HepG2 (cell line): ENCODE data around the gene LRRC73. TPM values are rescaled to one million over a fixed set of nuclear protein-coding genes. Genes with fewer than 3 reads are reported as not detected.

Experiments
- ATAC-seq: fragments of 200-7000 bp; cut with Tn5 transposase; 3 replicates; pipeline ENCODE4 v1.9.1; 2020; ENCODE audit warnings: mild to moderate bottlenecking, moderate library complexity
- BruUV-seq: library from RNA; stranded (reverse); fragments of 400-500 nt; replicated peaks from 2 replicates; lab custom pipeline; 2021; lab: Mats Ljungman, UMichigan
- CTCF ChIA-PET: fragments of 300-600 bp; formaldehyde crosslinking; extraction: SDS; loops from one replicate; lab custom pipeline; 2021; ENCODE audit warnings: low total read pairs, inconsistent platforms, low intra/inter-chr PET ratio; lab: Yijun Ruan, JAX
- POLR2A ChIA-PET: fragments of 350-600 bp; sonication (Branson Sonifier 250); formaldehyde crosslinking; loops from one replicate; lab custom pipeline; 2020; ENCODE audit warnings: antibody characterized with exemption, inconsistent platforms; lab: Yijun Ruan, JAX
- DNase-seq: peaks from one replicate; pipeline ENCODE4 v3.0.0-alpha.2; 2015; ENCODE audit warnings: low spot score
- FAIRE-seq: peaks from 3 replicates; lab custom pipeline; 2011; peaks lifted over from hg19 to GRCh38; lab: Jason Lieb, UNC
- H2AFZ ChIP-seq: one replicate; pipeline ENCODE4 v1.6.1; 2011; ENCODE audit warnings: low read length, inconsistent platforms
- H3K27ac ChIP-seq: fragments of 300-600 bp; 3 replicates; pipeline ENCODE4 v1.8.0; 2011; ENCODE audit warnings: mixed run types, mild to moderate bottlenecking, mixed read lengths, low read length, inconsistent platforms; ENCODE audit not compliant: insufficient read depth; ENCODE audit errors: extremely low read length
- H3K27me3 ChIP-seq, 2 experiments: fragments of 200-600 bp in 1 of 2; 2 replicates in 1 of 2; 3 replicates in 1 of 2; pipeline versions ENCODE4 v1.6.0 to v1.8.0; 2011; ENCODE audit warnings: low read length in 2 of 2, mild to moderate bottlenecking in 2 of 2, moderate library complexity in 2 of 2, inconsistent platforms in 1 of 2; ENCODE audit not compliant: insufficient read depth in 2 of 2, control insufficient read depth in 1 of 2
- H3K36me3 ChIP-seq, 2 experiments: fragments of 200-600 bp in 1 of 2; replicated peaks in 1 of 2; 2 replicates in 1 of 2; 3 replicates in 1 of 2; pipeline versions ENCODE4 v1.5.1 to v1.8.0; 2011; ENCODE audit warnings: low read length in 2 of 2, inconsistent platforms in 1 of 2; ENCODE audit not compliant: insufficient read depth in 2 of 2, control insufficient read depth in 1 of 2
- H3K4me1 ChIP-seq: 2 replicates; pipeline ENCODE4 v1.5.1; 2012; ENCODE audit warnings: low read length, inconsistent platforms; ENCODE audit not compliant: insufficient read depth
- H3K4me2 ChIP-seq: 2 replicates; pipeline ENCODE4 v1.6.0; 2011; ENCODE audit warnings: low read depth, low read length, inconsistent platforms
- H3K4me3 ChIP-seq, 3 experiments: fragments of 200-600 bp in 1 of 3; sonication (generic), shearing (Covaris generic) in 1 of 3; replicated peaks in 1 of 3; 2 replicates each; pipeline ENCODE4 v1.5.1; 2011 to 2016; ENCODE audit warnings: low read length in 3 of 3, inconsistent platforms in 2 of 3, low read depth in 2 of 3, mild to moderate bottlenecking in 2 of 3, control low read depth in 1 of 3, mixed read lengths in 1 of 3; ENCODE audit not compliant: insufficient read depth in 1 of 3
- H3K79me2 ChIP-seq: one replicate; pipeline ENCODE4 v1.6.1; 2011; ENCODE audit warnings: low read length, inconsistent platforms; ENCODE audit not compliant: insufficient read depth
- H3K9ac ChIP-seq: 2 replicates; pipeline ENCODE4 v1.6.0; 2011; ENCODE audit warnings: mild to moderate bottlenecking, low read depth, low read length, inconsistent platforms; ENCODE audit not compliant: insufficient read depth
- H3K9me3 ChIP-seq: 2 replicates; pipeline ENCODE4 v1.5.1; 2012; ENCODE audit warnings: mild to moderate bottlenecking, low read length
- H4K20me1 ChIP-seq: 2 replicates; pipeline ENCODE4 v1.6.0; 2011; ENCODE audit warnings: inconsistent platforms, mild to moderate bottlenecking, low read length, moderate library complexity; ENCODE audit not compliant: insufficient read depth
- HMGA1 ChIP-seq: sonication (generic); formaldehyde crosslinking; conservative IDR thresholded peaks from 2 replicates; pipeline ENCODE4 v1.4.0; 2020; ENCODE audit warnings: missing genetic modification reagents
- RNF2 ChIP-seq: fragments of 450-650 bp; conservative IDR thresholded peaks from 2 replicates; pipeline ENCODE4 v1.6.1; 2016; ENCODE audit warnings: low read depth
- ZNF235 ChIP-seq: sonication (generic); formaldehyde crosslinking; IDR thresholded peaks from 2 replicates; pipeline ENCODE4 v1.8.1; 2023; ENCODE audit warnings: mild to moderate bottlenecking, missing genetic modification reagents, borderline replicate concordance
- ZNF333 ChIP-seq: sonication (generic); formaldehyde crosslinking; IDR thresholded peaks from 2 replicates; pipeline ENCODE4 v1.4.0; 2020; ENCODE audit warnings: mild to moderate bottlenecking, missing genetic modification reagents, borderline replicate concordance
- WGBS: methylation state at CpG from one replicate; pipeline ENCODE4 v1.1.6; 2017; ENCODE audit warnings: low lambda C conversion rate; 5-methylcytosine and 5-hydroxymethylcytosine counted together
- in situ Hi-C: cut with HindIII; loops from 2 replicates; pipeline ENCODE4 v1.10.0; 2017; ENCODE audit warnings: low pct_unique_long_range_greater_than_20kb; ENCODE audit not compliant: extremely low pct_ligation_motif_present
- intact Hi-C: fragments of 100-400 bp; cut with micrococcal nuclease; formaldehyde crosslinking; loops from one replicate; pipeline ENCODE4 v1.10.0; 2022; ENCODE audit not compliant: unreplicated experiment
- polyA plus RNA-seq, 8 experiments: library from polyadenylated mRNA; depleted of rRNA in 3 of 8; stranded (reverse) in 7 of 8; unstranded in 1 of 8; fragments of >200 nt; fragmentation: Illumina TruSeq in 4 of 8; extraction: Trizol in 4 of 8; gene quantifications; 2 replicates each; pipeline versions ENCODE4 v1.2.1 to v1.2.3, GENCODE V29; 2011 to 2016; ENCODE audit warnings: low read depth in 4 of 8, missing spikeins in 1 of 8, mixed read lengths in 1 of 8; ENCODE audit not compliant: insufficient read depth in 1 of 8
- total RNA-seq, 5 experiments: library from RNA; depleted of rRNA; stranded (reverse); fragments of >200 nt; fragmentation: Illumina TruSeq; extraction: Trizol; gene quantifications; 2 replicates each; pipeline ENCODE4 v1.2.3, GENCODE V29; 2016; ENCODE audit warnings: low read depth in 1 of 5
- TF ChIP-seq, protein P1 (sequence below): IDR thresholded peaks from 2 replicates; pipeline ENCODE4 v1.6.1; 2016; ENCODE audit warnings: missing compliant biosample characterization, missing genetic modification reagents, borderline replicate concordance
- TF ChIP-seq, protein P2 (sequence below): sonication (generic); formaldehyde crosslinking; IDR thresholded peaks from 2 replicates; pipeline ENCODE4 v1.4.0; 2020; ENCODE audit warnings: mild to moderate bottlenecking, missing genetic modification reagents
- TF ChIP-seq, protein P3 (sequence below): sonication (generic); formaldehyde crosslinking; IDR thresholded peaks from 2 replicates; pipeline ENCODE4 v1.8.0; 2022; ENCODE audit warnings: missing genetic modification reagents, low read depth, mild to moderate bottlenecking, borderline replicate concordance
- TF ChIP-seq, protein P4 (sequence below): sonication (generic); formaldehyde crosslinking; IDR thresholded peaks from 2 replicates; pipeline ENCODE4 v1.5.0; 2020; ENCODE audit warnings: missing genetic modification reagents
- TF ChIP-seq, protein P5 (sequence below), 2 experiments: fragments of 450-650 bp in 1 of 2; sonication (generic) in 1 of 2; formaldehyde crosslinking; IDR thresholded peaks; 2 replicates each; pipeline versions ENCODE4 v1.5.0 to v1.8.0; 2020 to 2022; ENCODE audit warnings: mild to moderate bottlenecking in 1 of 2, missing genetic modification reagents in 1 of 2

LRRC73 gene
- total and polyA plus RNA-seq, 2 of the 13 experiments (the other 11 are each of a cell fraction or from before 2014, with no cell fraction given): 0.11 to 0.12 TPM

DNA sequence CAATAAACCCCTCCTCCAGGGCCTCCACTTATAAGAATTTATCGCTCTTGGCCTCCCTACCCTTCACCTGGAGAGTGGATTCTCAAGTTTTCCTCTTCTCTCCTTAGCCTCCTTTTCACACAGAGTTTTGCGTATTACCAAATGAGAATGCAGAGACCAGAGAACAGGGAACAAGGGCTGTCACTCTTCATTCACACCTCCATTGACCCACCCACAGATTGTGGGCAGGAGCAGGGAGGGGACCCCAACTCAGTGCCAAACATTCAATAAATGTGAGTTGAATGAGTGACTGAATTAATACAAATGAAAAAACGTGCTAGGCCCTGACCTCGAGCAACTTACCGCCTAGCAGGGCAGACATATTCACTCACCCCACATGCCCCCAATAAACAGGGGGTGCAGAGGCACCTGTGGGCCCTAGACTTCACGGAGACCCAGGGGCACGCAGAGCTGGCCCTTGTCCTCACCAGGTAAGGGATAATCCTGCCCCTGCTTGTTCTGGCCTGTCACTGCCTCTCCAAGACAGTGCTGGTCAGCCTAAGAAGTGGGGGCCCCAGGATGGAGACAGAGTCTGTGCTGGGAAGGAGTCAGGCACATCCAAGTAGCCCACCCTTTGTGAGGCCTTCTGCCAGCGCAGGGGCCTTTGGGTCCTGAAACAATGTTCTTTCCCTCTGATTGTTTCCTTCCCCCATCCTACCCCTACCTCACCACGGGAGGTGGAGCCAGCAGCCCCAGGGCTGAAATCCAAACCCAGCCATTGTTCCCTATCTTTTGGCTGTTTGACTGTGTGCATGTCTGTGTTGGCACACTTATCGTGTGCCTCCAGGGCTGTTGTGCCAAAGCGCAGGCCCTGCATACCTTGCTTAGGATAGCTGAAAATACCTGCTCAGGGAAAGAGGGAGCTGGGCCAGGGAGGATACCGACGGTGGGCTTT lies 41.1 kb downstream of the LRRC73 start:
- Histone ChIP-seq H3K36me3 (no peaks in the 10 kb centered on the region), H2AFZ (no peak overlapping the region), H3K27me3 (peaks cover 0 to 17% of the 10 kb centered on the region in 2 experiments; a peak in 2 of 5 replicates), H3K9me3 (no peaks in the 10 kb centered on the region), H3K27ac (no peak overlapping the region), H3K4me1 (no peaks in the 10 kb centered on the region; the same call in 1 of the 2 replicates), H4K20me1 (no peaks in the 10 kb centered on the region), H3K4me3 (no peak overlapping the region)
- intact Hi-C loops: no loop called here
- BruUV-seq: no TSS peak
- FAIRE-seq (no peak), DNase-seq (no peak)
- POLR2A ChIA-PET: interaction anchor here (0.6 kb wide), 1 partner anchor 12 kb away, joined by 3 read pairs; no protein-coding TSS in a partner anchor
- TF ChIP-seq, protein P1, sequence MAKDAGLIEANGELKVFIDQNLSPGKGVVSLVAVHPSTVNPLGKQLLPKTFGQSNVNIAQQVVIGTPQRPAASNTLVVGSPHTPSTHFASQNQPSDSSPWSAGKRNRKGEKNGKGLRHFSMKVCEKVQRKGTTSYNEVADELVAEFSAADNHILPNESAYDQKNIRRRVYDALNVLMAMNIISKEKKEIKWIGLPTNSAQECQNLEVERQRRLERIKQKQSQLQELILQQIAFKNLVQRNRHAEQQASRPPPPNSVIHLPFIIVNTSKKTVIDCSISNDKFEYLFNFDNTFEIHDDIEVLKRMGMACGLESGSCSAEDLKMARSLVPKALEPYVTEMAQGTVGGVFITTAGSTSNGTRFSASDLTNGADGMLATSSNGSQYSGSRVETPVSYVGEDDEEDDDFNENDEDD (CRISPR knock-in tag): no peak
- TF ChIP-seq, all 625 proteins: peak for 0
- WGBS: 44% methylated on average over 10 of the region's 13 CpGs
- peak; percentile 26 for ATAC-seq
- Histone ChIP-seq H3K9ac (no peak overlapping the region), H3K4me2 (no peak overlapping the region), H3K79me2 (no peaks in the 10 kb centered on the region)
- CTCF ChIA-PET: interaction anchor here (0.5 to 1.1 kb wide), 2 partner anchors 12 to 27 kb away, joined by 3 read pairs; no protein-coding TSS in a partner anchor
- in situ Hi-C loops: no loop called here

DNA sequence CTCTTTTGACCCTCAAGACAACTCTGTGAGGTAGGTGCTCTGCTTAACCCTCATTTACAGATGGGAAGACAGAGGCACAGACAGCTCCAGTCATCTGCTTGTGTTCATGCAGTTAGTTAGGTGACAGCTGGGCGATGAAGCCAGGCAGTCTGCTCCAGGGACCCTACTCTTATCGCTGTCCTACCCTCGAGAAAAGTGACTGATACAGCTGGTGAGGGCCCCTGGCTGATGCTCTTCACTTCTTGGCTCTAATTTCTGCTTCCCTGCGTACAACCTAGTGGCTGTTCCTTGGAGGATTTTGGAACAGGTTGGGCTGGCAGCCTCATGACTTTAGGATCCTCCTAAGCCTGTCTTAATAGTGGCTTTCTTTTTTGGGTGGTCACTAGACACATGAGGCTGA lies 41.9 kb downstream of the LRRC73 start:
- 16% methylated on average over 4 of the region's 4 CpGs for WGBS
- no peaks in the 10 kb centered on the region for H3K9me3 ChIP-seq
- intact Hi-C loops: no loop called here
- no peaks in the 10 kb centered on the region for H3K36me3 ChIP-seq
- TF ChIP-seq, protein P2, sequence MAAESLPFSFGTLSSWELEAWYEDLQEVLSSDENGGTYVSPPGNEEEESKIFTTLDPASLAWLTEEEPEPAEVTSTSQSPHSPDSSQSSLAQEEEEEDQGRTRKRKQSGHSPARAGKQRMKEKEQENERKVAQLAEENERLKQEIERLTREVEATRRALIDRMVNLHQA (CRISPR knock-in tag): no peak
- no peak for TF ChIP-seq ZNF333
- TF ChIP-seq, protein P3, sequence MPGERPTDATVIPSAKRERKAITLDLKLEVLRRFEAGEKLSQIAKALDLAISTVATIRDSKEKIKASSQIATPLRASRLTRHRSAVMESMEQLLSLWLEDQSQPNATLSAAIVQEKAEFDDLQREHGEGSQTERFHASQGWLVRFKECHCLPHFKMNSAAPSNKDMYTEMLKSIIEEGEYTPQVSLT (CRISPR knock-in tag): no peak
- TF ChIP-seq RNF2: no peak
- TF ChIP-seq, protein P4, sequence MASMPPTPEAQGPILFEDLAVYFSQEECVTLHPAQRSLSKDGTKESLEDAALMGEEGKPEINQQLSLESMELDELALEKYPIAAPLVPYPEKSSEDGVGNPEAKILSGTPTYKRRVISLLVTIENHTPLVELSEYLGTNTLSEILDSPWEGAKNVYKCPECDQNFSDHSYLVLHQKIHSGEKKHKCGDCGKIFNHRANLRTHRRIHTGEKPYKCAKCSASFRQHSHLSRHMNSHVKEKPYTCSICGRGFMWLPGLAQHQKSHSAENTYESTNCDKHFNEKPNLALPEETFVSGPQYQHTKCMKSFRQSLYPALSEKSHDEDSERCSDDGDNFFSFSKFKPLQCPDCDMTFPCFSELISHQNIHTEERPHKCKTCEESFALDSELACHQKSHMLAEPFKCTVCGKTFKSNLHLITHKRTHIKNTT (CRISPR knock-in tag): no peak
- TF ChIP-seq ZNF235 (CRISPR knock-in tag): no peak
- no peak for TF ChIP-seq HMGA1 (CRISPR knock-in tag)
- TF ChIP-seq, protein P5, sequence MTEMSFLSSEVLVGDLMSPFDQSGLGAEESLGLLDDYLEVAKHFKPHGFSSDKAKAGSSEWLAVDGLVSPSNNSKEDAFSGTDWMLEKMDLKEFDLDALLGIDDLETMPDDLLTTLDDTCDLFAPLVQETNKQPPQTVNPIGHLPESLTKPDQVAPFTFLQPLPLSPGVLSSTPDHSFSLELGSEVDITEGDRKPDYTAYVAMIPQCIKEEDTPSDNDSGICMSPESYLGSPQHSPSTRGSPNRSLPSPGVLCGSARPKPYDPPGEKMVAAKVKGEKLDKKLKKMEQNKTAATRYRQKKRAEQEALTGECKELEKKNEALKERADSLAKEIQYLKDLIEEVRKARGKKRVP (CRISPR knock-in tag; IDR thresholded peaks at IDR 0.05): no peak
- H2AFZ ChIP-seq: peak overlapping the region; percentile 6
- no peak overlapping the region for H3K9ac ChIP-seq
- peaks cover 0 to 17% of the 10 kb centered on the region in 2 experiments; a peak in 3 of 5 replicates for H3K27me3 ChIP-seq
- FAIRE-seq: no peak
- CTCF ChIA-PET: interaction anchor here (0.5 kb wide), 1 partner anchor 11 kb away, joined by 3 read pairs; no protein-coding TSS in a partner anchor
- no peaks in the 10 kb centered on the region; the same call in 1 of the 2 replicates for H3K4me1 ChIP-seq
- peak; percentile 19 for ATAC-seq
- H3K4me3 ChIP-seq: no peak overlapping the region
- no TSS peak for BruUV-seq
- H4K20me1 ChIP-seq: no peaks in the 10 kb centered on the region
- in situ Hi-C loops: no loop called here
- POLR2A ChIA-PET: interaction anchor here (0.6 kb wide), 1 partner anchor 12 kb away, joined by 3 read pairs; no protein-coding TSS in a partner anchor
- no peaks in the 10 kb centered on the region for H3K79me2 ChIP-seq
- no peak overlapping the region for H3K27ac ChIP-seq
- no peak for DNase-seq
- no peak overlapping the region for H3K4me2 ChIP-seq
